Suppressor macrophage (primary cell): ENCODE results near the gene PLAC1.

Experiments used
- DNase-seq, 4 experiments: peaks; one replicate each; pipeline ENCODE4 v3.0.0-alpha.2; 2020 to 2022
- total RNA-seq, 17 experiments: gene quantifications; one replicate each; lab custom pipeline; 2026; ENCODE audit warnings: mixed read lengths in 6 of 17, inconsistent platforms in 3 of 17; lab: John Stamatoyannopoulos, UW

Gene PLAC1
- total RNA-seq, result 0 to 0.77 (median 0) reads per million in 17 experiments

DNA sequence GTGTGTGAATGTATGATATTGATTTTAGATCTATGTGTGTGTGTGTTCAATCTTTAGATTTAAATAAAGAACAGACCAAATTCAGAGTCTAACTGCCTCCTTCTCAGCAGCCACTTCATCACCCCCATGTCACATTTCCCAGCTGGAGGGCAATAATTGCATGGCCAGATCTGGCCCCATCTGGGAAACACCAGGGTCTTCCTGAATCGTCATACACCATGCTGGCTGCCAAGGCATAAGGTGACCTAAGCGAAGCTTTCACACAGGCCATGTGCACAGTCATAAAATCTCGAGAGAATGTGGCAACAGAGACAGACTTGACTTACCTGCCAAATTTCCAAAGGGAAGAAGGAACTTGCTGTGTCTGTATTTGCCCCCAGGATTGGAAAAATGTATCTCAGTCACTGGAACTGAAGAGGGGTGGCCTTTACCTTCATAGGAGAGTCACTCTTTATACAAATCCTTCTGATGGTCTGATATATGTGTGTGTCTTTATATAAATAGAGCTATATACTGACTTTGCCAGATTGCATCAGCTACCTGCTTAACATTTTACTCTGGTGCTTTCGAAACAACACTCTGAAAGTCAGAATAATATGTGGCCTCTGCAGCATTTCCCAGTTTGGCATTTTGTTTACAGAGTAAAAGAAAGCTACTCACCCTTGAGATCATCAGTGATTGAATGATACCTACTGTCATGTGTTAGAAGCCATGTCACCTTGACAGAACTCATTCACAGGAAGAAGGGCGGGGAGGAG lies at the start of gene PLAC1:
Gene PLAC1, minus strand, starts transcription at position 470 of the 758 bp plus-strand sequence. CDS start 91,789 bp downstream, outside the sequence.
- no peak for DNase-seq

DNA sequence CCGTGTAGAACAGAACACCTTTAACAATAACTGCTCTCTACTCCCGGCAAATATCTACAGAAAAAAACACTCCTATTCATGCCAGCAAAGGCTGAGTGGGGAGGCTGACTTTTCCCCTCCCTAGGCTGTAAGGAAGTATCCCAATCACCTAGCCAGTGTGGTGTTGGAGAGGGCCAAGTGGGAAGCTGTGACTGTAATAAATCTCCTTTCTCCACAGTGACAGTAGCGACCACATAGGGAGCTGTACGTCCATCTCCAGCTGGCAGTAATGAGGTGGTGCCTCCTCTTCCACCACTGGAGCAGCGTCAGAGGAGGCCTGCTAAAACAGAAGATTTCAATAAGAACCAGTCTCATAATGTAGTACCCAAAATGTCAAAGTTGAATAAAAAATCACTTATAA lies 47.9 kb upstream of the PLAC1 start:
- DNase-seq, result no peak

GRCh38 chrX:134695999-134696398 lies 37.7 kb upstream of the PLAC1 start:
- no peak for DNase-seq

DNA sequence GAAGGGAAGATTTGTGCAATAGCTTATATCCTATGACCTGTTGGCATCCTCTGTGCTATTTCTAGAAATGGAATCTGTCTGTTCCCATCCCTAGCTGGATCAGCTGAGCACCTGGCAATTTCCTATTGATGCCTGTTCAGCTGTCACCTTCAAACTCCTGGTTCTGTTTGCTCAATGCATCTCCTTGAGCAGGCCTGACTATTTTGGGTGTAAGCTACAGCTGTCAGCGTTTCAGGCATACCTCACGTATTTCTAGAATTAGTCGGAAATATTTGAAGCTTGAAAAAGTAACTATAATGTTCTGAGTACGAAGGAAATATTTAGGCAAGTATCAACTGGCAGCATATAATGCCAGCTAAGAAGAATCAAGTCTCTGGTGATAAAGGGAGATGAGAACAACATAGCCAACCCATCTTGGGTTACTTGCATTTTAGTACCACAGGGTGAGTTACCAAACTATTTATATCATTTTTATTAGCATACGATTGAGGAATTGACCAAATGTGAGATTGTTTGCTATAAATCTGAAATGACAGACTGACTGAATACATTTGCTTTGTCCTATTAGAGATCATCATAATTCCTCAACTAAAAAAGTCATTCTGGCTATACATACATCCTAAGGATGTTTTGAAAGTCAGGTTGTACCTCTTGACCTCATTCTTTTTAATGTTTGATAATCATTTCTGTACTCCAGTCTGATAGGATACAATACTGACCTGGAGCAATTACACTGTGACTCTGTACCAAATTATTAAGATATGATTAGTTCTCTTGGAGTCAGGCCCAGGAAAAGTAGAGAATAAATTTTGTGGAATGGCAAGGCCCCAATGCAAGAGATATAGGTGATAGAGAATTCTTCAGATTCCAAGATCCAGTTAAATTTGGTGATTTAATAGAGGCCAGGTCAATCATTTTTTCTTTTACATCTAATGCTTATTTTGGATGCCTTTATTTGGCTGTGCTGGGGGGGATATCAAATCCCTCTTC lies 36.4 kb upstream of the PLAC1 start:
- DNase-seq, result no peak

DNA sequence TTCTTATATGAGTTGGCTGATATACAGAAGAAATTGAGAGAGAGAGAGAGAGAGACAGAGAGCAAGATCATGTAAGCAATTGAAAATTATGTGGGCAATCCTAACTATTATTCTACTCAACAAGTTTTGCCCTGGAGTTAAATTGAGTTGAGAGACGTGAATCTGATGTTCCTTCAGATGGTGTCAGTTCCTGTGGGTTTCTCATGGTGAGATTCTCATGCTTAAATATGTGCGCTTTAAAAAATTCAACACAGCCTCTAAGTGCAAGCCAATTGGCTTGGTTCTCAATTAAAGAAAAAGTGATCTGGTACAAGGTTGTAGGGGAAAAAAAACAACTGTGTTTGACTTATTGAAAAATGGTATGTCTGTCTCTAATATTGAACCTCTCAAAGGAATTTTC lies 35.4 kb upstream of the PLAC1 start:
- DNase-seq, result no peak

DNA sequence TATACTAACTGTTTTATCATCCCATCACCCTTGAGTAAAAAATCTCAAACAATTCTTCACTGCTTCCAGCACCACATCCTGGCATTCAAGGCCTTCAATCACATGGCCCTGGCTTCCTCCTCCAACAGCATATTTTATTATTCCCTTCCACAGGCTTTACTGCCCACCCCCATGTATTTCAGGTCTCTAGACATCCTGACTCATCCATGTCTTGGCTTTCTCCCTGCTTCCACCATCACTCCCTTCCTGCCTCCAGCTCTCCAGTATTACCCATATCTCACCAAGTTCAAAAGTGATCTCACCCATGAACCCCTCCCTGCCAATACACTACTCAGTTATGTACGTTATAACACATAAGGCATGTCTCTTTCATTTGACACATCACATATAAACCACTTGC lies 34.7 kb upstream of the PLAC1 start:
- no peak for DNase-seq

GRCh38 chrX:134692233-134692632 lies 34.0 kb upstream of the PLAC1 start:
- DNase-seq, result peak in 2 of 4 experiments; percentile 3 to 10

GRCh38 chrX:134691453-134691852 lies 33.2 kb upstream of the PLAC1 start:
- no peak for DNase-seq

- DNase-seq, result no peak
Observed at GRCh38 chrX:134688839-134689238, 30.6 kb upstream of the PLAC1 start.

DNA sequence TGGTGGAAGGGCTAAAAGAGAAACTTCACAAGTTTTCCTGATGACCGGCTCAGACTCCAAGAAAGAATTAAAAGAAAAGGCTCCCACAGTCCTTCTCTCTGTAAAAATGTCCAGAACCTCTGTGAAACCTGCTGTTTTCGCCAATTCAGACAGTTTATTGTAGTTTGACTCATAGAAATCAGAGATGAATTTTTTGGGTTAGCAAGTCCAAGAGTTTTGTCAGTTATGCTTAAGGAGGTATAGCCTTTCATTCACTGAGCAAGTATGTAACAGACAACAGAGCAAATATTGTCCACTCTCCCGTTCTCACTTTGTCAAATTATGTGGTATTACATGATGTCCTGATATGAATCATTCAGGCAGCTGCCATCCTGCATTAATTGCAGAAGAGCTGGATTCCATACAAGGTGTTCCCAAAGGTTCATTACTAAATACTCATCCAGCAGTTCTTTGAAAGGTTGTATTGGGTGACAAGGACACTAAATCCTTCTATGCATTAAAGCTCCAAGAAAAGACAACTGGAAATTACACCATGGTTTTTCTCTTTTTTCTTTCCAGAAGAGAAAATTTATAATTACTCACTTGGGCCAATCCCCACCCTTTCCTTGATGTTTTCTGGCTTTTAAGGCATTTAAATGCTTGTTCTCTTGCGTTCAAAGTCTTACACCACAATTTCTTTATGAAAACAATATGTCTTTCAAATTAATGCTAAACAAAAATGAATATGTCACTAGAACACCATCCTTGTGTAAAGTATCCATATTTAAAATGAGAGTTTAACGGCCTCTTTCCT lies 30.0 kb upstream of the PLAC1 start:
- no peak for DNase-seq

GRCh38 chrX:134685668-134686067 lies 27.4 kb upstream of the PLAC1 start:
- DNase-seq, result no peak

GRCh38 chrX:134684956-134685355 lies 26.7 kb upstream of the PLAC1 start:
- DNase-seq, result no peak

DNA sequence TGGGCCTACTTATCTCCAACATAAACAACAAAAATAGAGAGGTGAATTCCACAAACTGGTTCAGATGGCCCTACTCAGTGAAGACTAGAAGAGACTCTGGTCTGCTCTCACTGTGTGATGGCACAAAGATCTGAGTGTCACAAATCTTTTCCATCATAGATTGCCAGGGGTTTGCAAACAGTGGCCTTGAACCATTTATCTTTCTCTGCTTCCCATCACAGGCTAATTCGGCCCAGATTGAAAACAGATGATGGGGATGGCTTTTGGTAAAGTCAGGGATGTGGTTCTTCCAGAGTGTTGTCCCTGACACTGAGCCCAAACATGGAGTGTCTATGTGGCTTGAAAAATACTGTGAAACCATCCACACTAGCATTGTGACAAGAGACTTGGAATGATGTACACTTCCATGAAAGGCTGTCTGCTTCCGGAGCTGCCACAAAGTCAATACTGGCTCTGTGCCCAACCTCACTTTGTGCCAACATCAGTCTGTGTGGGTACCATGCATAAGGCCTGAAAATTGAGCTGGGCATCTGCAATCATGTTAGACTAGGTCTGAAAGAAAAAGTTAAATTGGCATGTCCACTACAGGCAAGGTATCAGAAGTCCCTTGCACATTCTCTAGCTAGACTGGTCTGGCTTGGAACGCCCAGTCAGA lies 25.2 kb upstream of the PLAC1 start:
- no peak for DNase-seq

GRCh38 chrX:134682081-134682480 lies 23.8 kb upstream of the PLAC1 start:
- no peak for DNase-seq

DNA sequence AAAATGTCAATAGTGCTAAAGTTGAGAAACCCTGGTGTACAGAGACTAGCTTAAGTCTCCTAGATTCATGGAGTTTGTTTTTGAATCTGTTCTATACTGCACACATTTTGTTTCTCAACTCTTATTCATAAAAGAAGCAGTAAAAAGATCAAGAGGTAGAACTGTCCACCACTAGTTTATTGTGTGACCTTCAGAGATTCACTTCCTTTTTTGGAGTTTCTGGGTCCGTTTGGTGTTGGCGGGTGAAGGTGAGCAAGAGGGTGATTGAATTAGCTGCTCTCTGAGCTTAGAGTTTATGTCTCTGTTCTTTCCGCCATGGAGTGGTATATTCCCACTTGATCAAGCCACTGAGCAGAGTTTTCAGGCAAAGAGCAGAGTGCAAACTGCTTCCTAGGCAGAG lies 21.4 kb upstream of the PLAC1 start:
- peak in 3 of 4 experiments; percentile 4 to 15 (median 5) for DNase-seq

DNA sequence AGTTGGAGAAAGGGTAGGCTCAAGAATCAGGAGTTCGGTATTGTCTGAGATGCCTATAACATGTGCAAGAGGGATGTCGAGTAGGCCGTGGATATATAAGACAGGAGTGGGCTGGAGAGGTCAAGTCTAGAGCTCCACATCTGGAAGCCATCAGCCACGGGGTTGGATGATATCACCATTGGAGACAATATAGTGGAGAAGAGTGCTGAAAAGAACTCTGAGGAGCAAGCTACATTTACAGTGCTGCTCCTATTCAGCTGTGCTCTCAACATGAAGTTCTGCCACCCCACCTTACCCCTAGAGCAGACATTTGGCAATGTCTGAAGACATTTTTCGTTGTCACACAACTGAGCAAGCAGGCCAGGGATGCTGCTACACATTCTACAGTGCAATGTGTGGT lies 20.9 kb upstream of the PLAC1 start:
- DNase-seq, result no peak

DNA sequence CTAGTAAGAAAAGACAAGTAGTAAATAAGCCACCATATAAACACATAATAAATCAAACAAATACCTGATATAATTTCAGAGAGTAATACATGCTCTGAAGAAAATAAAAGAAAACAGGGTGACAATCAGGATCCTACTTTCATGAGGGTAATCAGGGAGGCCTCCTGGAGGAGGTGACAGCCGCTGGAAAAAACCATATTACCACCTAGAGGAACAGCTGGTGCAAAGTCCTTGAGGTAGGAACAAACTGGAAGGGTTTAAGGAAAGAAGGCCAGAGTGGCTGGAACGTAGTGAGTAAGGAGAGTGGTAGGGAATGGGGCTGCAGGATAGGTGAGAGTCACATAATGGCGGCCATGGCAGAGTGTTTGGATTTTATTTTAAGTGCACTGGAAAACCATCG lies 19.1 kb upstream of the PLAC1 start:
- DNase-seq, result no peak

- no peak for DNase-seq
Observed at GRCh38 chrX:134676436-134676835, 18.2 kb upstream of the PLAC1 start.

DNA sequence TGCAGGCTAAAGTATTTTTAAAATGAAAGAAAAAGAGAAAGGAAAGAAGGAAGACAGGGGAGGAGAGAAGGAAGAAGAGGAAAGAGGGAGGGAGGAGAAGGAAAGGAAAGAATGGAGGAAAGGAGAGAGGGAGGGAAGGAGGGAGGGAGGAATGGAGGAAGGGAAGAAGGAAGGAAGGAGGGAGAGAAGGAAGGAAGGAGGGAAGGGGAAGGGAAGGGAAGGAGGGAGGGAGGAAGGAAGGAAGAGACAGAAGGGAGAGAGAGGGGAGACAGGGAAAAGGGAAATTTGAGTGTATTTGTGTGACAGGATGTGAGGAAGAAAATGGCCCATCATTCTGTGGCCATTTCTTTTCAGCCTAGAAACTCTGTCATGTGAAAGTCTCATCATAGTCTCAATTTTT lies 14.9 kb upstream of the PLAC1 start:
- DNase-seq, result no peak

GRCh38 chrX:134672101-134672500 lies 13.8 kb upstream of the PLAC1 start:
- DNase-seq, result no peak

DNA sequence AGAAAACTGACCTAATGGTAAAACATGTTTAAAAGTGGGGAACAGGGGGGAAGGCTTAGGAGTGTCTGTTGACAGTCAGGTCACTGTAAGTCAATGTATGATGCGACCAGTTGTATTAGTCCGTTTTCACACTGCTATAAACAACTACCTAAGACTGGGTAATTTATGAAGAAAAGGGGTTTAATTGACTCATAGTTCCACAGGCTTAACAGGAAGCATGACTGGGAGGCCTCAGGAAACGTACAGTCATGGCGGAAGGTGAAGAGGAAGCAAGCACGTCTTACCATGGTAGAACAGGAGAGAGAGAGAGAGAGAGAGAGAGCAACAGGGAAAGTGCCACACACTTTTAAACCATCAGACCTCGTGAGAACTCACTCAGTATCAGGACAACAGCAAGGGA lies 13.0 kb upstream of the PLAC1 start:
- peak in 1 of 4 experiments; percentile 20 for DNase-seq
